HG03025 (cell line): ENCODE measurements around the gene COMMD7.

Source experiments
- ATAC-seq: cut with Tn5 transposase; IDR thresholded peaks from one replicate; pipeline ENCODE4 v1.9.1; 2021; ENCODE audit warnings: mild to moderate bottlenecking, moderate library complexity; ENCODE audit not compliant: unreplicated experiment, low FRiP score

Gene COMMD7

DNA sequence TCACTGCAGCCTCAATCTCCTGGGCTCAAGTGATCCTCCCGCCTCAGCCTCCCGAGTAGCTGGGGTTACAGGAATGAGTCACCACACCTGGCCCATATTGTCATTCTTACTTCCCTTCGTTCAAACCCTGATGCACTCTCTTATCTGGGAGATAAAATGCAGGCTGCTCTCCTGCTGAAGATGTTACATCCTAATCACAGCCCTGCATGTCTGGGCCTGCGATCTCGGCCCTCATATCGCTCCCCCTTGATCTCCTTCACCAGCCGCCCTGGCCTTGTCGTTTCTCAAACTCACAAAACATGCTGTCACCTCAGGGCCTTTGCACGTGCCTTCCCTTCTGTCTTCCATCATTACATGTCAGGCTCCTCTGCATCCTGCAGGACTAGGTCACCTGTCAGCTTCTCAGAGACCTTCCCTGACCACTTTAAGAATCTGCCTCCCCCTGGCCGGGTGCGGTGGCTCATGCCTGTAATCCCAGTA lies 60.7 kb downstream of the COMMD7 start:
- ATAC-seq = no peak

DNA sequence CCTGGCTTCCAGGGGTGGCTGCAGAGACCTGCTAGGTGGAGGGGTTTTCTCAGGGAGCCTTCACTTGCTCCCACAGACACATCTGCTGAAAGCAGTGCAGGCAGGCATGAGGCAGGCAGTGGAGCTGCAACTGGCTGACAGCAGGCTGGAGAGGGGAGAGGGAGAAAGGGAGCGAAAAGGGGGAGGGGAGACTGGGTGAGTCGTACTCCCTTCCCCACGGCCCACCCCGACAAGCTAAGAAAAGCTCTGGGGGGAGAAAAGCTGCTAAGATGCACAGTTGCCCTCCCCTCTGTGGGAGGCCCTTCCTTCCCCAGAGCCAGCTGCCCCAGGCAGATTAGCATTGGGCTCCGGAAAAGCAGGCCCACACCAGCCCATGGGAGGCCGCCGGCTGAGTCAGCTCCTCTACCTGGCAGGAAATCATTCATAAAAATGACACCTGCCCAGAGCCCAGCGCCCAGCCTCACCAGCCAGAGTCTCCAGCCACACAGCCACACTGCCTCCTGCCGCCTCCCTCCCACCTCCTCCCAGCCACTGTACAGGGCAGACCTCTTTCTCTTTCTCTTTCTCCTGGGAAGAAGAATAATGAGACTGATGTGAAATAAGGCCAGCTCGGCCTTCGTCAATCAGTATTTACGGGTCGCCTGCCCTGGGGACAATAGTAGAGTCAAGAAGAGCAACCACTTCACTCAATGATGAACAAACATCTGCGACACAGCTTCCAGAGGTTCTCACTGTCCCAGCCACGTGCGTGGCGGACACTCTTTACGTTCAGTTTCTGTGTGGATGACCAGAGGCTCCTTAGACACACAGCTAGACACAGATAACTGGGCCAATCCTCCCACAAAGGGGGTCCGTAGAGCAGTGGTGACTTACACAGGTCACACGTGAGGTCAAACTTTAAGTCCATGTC lies 61.8 kb downstream of the COMMD7 start:
- ATAC-seq = no peak

DNA sequence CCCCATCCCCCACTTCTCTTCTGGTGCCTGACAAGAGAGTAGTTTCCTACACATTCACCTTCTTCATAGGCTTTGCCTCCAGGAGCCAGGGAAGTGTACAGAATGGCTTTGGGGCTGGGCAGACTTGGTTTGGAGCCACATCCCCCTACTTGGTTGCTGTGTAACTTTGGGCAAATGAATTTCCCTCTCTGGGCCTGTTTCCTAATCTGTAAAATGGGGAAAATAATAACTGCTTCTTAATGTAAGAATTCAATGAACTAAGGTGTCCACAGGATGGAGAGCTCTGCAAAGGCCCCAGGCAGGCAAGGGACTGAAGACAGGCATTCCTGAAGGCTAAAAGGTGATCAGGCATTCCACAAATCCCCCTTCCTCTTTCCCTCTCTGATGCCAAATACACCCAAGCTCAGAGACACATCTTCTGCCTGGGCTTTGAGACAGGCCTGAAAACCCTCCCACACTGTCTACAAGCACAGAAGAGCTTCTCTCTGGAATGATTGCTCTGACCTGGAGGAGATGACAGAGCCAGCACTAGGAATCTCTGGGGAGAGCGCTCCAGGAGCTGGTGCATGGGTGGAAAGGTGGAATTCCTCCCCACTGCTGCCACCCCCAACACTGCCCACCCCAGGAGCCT lies 62.6 kb downstream of the COMMD7 start:
- ATAC-seq = no peak

DNA sequence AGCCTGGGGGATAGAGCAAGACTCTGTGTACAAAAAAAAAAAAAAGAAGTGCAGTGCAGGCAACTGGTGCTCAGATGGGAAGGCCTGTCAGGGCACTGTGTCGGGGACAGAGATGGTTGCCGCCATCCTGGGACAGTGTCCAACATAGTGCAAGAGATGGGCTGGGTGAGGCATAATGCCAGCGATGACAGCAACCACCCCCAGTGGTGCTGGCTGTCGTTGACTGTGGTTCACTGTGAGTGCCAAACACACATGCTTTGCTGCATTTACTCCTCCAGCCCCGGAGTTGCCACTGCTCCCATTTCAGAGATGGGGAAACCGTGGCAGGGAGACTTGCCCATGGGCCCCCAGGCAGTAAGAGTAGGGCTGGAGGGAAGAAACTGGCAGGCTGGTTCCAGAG lies 64.3 kb downstream of the COMMD7 start:
- ATAC-seq = no peak

DNA sequence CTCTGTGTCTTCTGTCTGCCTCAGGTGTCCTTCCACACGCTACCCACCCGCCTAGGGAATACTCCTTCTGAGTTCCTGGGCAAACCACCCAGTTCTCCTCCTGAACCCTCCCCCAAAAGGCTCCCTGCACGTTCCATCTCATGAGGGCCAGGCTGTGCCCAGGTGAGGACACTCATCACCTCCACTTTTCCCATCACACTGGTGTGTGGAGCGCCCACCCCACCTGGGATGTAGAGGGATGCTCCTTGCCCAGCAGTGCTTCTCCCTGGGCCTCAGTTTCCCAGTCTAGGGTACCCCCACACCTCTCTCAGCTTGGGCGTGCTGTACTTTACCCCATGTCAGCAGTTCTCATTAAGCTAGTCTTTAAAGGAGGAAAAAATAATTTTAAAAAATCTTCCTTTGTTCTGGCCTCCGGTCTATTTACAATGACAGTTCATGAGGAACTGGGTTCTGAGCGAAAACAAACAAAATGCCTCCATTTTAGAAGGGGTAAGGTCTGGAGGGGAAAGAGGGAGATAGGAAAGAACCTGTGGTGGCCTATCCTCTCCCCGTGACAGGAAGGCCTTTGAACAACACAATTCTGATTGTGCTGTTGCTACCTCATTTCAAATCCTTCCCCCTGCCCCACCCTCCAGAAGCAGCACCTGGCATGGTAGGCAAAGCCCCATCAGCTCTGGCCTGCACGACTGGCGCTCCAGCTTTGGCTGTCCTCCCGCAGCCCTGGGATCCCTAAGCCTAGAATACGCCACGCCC lies 67.9 kb downstream of the COMMD7 start:
- no peak for ATAC-seq

DNA sequence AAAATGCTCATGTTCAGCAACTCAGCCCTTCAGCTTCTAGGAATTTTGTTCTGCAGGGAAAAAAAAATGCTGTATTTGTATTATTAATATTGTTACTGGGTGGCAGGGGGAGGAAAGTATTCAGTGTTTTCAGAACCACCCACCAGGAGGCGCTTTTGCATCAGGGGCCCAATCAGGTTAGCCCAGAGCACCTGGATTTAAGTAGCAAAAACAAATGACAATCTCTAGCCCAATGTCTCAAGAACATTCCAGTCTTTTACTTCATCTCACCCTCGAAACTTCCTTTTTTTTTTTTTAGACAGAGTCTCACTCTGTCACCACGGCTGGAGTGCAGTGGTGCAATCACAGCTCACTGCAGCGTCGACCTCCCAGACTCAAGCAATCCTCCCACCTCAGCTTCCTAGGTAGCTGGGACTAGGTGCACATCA lies 68.9 kb downstream of the COMMD7 start:
- no peak for ATAC-seq

DNA sequence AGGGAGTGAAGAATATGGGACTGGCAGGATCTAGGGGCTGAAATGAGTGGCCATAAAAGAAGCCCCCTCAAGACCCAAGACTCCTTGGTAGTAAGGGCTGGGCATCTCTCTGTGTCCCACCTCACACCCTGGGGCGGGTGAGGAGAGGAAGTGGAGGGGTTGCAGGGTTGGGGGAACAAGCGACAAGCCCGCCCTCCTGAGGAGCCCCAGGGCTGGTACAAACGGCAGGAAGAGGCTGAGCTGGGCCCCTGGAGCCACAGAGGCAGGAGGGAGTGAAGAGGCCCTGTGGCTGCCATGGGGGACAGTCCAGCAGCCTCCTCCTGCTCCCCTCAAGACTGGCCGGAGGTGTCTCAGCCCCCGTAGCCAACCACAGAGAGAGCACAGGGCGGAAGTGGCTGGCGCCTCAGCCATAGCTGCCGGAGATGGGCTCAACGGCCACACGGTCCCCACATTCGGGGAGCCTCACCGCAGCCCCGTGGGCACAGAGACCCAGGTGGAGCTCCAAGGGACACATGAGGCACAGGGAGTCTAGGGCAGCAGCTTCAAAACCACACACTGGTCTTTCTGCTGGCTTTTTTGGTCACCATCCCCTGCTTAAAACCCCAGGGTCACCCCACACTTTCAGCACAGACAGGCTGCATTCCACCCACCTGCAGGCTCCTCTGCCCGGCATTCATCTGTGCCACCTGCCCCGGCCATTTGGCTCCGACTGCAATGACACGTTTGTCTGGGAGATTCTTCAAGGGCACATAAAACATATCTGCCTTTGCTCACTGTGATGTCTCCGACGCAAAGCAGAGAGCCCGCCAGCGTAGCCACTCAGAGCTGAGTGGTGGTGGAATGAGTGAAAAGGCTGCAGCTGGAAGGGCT lies 70.0 kb downstream of the COMMD7 start:
- no peak for ATAC-seq

DNA sequence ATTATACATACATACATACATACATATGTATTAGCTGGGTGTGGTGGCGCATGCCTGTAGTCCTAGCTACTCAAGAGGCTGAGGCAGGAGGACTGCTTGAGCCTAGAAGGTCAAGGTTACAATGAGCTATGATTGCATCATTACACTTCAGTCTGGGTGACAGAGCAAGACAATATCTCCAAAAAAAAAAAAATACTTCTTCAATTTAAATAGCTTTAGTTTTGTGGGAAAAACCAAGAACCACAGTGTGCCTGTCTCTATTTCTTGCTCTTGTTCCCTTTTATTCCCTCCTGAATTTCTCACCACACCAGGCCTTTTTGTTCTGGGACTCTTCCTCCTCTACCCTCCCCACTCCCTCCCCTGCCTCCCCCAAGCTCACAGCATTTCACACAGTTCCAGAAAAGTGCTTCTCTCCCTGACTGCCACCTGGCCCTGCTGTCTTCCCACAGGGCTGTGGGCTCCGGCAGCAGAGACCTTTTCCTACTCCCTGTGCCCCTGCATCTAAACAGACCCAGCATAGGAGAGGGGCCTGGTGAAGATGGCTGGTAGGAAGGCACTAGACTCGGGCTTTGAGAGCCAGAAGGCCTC lies 70.8 kb downstream of the COMMD7 start:
- ATAC-seq = no peak

DNA sequence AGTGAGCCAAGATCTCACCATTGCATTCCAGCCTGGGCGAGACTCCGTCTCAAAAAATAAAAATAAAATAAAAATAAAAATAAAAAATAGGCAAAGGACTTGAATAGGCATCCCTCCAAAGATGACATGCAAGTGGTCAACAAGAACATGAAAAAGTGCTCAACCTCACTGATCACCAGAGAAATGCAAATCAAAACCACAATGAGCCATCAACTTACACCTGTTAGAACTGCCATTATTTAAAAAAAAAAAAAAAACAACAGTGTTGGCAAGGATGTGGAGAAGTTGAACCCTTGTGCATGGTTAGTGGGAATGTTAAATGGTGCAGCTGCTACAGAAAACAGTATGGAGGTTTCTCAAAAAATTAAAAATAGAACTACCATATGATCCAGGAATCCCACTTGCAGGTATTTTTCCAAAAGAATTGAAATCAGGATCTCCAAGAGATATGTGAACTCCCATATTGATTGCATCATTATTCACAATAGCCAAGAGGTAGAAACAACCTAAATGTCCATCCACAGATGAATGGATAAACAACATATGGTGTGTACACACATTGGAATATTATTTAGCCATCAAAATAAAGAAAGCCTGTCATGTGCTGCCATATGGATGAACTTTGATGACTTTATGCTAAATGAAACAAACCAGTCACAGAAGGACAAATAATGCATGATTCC lies 72.4 kb downstream of the COMMD7 start:
- no peak for ATAC-seq

DNA sequence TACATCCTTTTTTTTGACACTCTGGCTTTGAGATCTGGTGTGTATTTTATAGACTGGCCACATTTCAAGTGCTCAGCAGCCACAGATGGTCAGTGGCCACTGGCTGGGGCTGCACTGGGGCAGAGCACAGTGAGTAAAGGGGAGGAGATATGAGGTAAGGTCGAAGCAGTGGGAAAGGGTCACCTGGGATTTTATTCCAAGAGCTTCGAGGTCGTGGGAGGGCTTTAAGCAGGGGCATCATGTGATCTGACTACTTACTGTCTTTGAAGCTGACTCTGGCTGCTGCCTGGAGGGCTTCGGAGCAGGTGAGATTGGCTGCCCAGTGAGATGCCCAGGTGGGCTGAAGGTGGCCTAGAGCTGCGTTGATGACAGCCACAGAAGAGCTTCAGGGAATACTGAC lies 76.2 kb downstream of the COMMD7 start:
- ATAC-seq = no peak

DNA sequence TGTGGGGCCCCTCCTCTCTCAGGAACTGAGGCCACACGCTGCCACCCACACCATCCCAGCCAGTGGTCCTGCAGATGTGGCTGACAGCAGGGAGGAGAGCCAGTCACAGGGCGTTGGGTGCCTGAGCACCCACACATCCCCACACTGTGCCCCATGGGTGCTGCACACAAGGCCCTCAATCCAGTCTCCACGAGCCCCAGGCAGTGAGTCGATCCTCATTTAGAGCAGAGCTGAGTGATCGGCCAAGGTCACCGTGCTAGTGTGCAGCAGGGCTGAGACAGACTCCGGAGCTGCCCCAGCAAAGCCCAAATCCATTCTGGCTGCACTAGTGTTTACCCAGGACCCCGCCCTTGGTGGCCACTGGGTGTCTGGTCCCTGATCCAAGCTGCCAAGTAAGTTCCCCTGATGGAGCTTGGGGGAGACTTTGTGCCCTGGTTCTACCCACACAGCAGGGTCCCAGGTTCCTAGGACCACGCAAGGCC lies 78.5 kb downstream of the COMMD7 start:
- ATAC-seq = no peak

DNA sequence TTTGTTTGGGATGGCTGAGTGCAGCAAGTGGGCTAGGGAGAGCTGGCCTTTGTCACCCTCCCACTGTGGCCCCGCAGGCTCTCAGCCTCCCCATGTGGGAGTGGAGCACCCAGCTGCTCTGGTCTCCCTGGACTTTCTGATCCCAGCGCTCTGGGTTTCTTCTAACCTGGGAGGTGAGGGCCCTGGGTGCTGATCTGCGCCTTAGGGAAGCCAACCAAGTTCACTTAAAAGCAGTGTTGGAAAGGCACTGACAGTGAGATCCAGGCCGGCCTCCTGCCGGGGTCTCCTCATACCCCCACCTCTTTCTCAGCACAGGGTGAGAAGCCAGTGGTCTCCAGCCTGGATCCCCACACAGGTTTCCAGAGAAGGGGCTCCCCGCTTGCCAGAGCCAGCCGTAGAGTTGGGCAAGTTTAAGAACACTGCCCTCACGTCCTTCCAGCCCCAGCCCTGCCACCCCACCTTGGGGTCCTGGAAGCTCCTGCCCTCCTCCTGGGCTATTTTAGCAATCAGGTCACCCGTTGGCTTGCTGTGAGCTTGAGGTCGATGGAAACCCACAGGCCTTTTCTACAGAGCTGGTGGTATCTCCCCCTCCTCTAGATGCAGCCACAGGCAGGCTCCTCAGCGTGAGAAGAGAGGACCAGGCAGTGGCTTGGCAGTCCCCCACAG lies 79.1 kb downstream of the COMMD7 start:
- no peak for ATAC-seq

DNA sequence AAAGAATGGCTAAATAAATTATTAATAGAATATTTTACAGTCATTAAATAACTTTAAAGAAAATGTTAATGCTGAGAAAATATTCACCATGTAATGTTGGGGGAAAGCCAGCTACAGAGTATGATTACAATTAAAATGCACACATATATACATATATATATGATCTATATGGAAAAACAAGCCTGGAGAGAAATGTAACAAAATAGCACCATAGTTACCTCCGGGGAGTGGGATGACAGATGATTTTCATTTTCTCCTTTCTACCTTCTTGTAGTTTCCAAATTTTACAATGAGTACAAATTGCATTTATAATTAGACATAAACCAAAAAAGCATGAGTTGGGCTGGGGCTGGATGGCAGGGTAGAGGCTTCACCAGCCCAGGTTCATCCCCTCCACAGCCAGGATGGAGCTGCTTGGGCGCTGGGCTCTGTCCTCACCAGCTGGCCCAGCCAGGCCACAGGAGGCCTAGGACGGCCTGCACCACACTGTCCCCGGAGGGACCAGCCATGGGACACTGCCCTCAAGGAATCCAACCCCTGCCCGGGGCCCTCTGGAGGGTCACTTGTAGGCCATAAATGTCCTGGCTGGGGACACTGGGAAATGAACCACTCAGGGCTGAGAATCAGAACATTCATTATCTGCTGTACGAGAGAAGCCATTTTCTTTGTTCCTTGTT lies 79.8 kb downstream of the COMMD7 start:
- ATAC-seq = no peak

DNA sequence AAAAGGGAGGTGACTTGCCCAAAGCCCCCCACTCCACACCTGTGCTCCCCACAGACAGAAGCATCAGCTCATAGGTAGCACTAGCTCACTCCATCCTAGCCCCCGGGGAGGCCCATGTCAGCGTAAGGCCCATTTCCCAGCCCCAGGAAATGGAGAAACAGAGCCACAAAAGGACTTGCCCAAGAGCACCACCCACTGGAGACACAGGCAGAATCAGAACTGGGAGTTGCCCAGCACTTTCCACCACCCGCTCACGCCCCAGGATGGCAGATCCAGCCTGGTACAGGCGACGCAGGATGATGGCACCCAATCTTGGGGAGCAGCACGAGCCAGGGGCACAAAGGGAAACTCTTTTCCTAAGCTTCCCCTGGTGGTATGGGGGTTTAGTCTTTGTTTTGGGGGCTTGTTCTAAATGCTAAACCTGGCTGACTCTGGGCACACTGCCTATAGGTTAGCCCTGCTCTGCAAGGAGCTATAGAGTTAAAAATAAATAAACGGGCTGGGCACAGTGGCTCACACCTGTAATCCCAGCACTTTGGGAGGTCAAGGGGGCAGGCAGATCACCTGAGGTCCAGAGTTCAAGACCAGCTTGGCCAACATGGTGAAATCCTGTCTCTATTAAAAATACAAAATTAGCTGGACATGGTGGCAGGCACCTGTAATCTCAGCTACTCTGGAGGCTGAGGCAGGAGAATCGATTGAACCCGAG lies 81.3 kb downstream of the COMMD7 start:
- ATAC-seq = no peak

DNA sequence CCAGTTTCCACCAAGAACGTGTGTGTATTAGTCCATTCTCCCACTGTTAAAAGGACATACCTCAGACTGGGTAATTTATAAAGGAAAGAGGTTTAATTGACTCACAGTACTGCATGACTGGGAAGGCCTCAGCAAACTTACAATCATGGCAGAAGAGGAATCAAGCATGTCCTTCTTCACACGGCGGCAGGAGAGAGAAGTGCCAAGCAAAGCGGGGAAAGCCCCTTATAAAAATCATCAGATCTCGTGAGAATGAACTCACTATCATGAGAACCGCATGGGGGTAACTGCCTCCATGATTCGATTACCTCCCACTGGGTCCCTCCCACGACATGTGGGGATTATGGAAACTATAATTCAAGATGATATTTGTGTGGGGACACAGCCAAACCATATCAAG lies 82.6 kb downstream of the COMMD7 start:
- no peak for ATAC-seq

DNA sequence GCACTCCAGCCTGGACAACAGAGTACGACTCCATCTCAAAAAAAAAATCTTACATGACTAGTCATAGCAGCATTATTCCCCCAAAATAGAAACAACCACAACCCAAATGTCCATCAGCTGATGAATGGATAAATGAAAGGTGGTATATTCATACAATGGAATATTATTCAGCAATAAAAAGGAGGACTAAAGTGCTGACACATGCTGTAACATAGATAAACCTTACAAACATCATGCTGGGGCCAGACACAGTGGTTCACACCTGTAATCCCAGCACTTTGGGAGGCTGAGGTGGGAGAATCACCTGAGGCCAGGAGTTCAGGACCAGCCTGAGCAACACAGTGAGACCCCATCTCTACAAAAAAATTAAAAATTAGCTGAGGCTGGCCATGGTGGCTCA lies 86.4 kb downstream of the COMMD7 start:
- no peak for ATAC-seq

DNA sequence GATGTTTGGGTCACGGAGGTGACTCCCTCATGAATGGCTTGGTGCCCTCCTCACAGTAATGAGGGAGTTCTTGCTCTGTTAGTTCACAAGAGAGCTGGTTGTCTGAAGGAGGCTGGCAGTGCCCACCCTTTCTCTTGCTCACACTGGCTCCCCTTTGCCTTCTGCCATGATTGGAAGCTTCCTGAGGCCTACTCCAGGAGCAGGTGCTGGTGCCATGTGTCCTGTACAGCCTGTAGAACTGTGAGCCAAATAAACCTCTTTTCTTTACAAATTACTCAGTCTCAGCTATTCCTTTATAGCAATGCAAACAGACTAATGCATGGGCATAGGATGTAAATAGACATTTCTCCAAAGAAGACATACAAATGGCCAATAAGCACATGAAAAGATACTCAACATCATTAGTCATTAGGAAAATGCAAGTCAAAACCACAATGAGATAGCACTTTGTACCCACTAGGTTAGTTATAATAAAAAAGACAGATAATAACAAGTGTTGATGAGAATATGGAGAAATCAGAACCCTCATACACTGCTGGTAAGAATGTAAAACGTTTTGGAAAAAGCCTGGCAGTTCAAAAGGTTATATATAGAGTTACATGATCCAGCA lies 87.3 kb downstream of the COMMD7 start:
- no peak for ATAC-seq
